ENCODE data around the gene LRMDA.

DNA sequence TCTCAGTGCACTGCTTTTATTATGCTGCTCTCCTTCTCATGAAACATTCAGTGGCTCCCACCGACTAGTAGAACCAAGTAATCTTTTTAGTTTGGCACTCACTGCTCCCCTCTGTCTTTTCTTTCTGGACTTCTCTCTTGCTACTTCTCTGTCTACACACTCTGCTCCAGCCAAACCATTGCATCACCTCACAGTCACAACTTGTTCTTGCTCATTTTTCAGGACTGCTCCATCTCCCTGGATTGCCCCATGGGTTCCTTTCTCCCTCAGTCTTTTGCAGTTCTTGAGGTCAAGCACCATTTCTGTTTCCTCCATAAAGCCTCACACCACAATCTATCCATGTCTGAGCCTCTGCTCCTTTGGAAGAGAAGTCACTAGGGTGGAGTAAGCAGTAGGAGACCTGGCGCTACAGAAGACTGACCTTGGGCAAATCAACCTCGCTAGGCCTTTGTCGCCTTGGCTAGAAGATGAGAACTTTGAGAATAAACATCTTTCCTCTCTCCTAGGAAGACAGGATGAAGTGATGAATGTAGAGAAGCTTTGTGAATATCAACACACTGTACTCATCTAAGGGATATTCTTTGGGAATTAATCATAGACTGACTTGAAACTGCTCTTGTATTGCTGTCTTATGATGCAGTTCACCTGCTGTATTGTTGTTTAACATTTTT lies 186.2 kb downstream of the LRMDA start:
- TF ChIP-seq, protein P1, sequence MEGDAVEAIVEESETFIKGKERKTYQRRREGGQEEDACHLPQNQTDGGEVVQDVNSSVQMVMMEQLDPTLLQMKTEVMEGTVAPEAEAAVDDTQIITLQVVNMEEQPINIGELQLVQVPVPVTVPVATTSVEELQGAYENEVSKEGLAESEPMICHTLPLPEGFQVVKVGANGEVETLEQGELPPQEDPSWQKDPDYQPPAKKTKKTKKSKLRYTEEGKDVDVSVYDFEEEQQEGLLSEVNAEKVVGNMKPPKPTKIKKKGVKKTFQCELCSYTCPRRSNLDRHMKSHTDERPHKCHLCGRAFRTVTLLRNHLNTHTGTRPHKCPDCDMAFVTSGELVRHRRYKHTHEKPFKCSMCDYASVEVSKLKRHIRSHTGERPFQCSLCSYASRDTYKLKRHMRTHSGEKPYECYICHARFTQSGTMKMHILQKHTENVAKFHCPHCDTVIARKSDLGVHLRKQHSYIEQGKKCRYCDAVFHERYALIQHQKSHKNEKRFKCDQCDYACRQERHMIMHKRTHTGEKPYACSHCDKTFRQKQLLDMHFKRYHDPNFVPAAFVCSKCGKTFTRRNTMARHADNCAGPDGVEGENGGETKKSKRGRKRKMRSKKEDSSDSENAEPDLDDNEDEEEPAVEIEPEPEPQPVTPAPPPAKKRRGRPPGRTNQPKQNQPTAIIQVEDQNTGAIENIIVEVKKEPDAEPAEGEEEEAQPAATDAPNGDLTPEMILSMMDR (IDR thresholded peaks at IDR 0.05): no peak
- TF ChIP-seq POLR2A (IDR thresholded peaks at IDR 0.05) (no peak), POLR2AphosphoS5 (IDR thresholded peaks at IDR 0.05) (no peak)
